SH-SY5Y (cell line): Measurements from ENCODE around the gene OLFM2.

ENCODE experiments used
- GATA2 ChIP-seq: IDR thresholded peaks from 2 replicates; pipeline ENCODE4 v1.6.1; 2011; ENCODE audit warnings: mild to moderate bottlenecking, low read depth, low read length
- GATA3 ChIP-seq: IDR thresholded peaks from 2 replicates; pipeline ENCODE4 v1.6.1; 2011; ENCODE audit warnings: low read depth, mild to moderate bottlenecking, low read length, moderate library complexity

DNA sequence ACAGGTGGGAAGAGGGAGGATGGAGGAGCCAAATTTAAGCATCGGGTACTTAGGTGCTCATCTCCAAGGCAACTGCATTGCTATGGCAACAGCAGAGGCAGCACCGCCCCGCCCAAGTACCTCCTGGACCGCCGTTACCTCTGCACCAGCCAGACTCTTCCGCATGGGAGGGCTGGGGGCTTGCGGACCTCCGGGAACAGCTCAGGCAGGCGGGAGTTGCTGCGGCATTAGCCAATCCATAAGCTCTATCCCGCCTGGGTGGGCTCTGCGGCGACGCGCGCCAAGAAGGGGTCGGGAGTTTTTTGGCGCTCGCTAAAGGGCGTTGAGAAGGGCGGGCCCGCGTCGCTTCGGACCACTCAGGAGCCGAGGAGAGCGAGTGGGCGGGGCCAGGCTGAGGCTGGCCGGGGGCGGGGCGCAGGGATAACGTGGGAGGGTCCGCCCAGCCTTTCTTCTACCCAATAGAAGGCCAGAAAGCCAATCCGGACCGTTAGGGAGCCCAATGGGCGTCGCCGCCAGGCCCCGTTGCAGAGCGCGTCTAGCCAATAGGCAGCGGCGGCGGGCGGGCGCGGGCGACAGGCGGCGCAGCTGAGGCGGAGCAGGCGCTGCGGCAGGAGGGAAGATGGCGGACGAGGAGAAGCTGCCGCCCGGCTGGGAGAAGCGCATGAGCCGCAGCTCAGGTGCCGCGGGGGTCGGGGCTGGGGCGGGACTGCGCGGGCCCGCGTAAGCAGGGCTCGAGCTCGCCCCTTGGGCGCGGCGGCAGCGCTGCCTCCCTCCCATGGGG is 101.4 kb downstream of the OLFM2 start, which contains the start of gene PIN1:
- no peak for TF ChIP-seq GATA2
- no peak for TF ChIP-seq GATA3
